ENCODE results near the gene MAP3K6.

Gene MAP3K6

DNA sequence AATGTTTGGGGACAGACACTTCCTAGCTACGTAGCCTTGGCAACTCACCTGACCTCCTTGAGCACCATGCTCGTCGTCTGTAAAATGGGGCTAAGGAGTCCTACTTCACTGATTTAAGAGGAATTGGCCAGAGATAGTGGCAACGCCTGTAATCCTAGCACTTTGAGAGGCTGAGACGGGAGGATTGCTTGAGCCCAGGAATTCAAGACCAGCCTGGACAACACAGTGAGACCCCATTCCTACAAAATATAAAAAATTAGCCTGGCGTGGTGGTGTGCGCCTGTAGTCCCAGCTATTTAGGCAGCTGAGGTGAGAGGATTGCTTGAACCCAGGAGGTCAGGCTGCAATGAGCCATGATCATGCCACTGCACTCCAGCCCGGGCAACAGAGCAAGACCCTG lies 20.4 kb downstream of the MAP3K6 start:
- Histone ChIP-seq H3K9me3 (ENCODE audit: control insufficient read depth, insufficient read depth, low read length) (no peaks in the 10 kb centered on the region), H3K4me1 (ENCODE audit: control insufficient read depth, insufficient read depth, low read length) (peaks cover 15% of the 10 kb centered on the region), H3K9ac (ENCODE audit: low read depth, low read length) (no peak overlapping the region), H3K4me3 (ENCODE audit: low read depth, low read length) (no peak overlapping the region), H3K36me3 (ENCODE audit: control insufficient read depth, insufficient read depth, low read length) (peaks cover 4% of the 10 kb centered on the region), H3K27me3 (ENCODE audit: control insufficient read depth, insufficient read depth, low read length) (peaks cover 6% of the 10 kb centered on the region)

- Histone ChIP-seq H3K9me3 (ENCODE audit: control insufficient read depth, insufficient read depth, low read length) (no peaks in the 10 kb centered on the region), H3K27me3 (ENCODE audit: control insufficient read depth, insufficient read depth, low read length) (peaks cover 3% of the 10 kb centered on the region), H3K9ac (ENCODE audit: low read depth, low read length) (no peak overlapping the region), H3K36me3 (ENCODE audit: control insufficient read depth, insufficient read depth, low read length) (peaks cover 4% of the 10 kb centered on the region), H3K4me3 (ENCODE audit: low read depth, low read length) (no peak overlapping the region), H3K4me1 (ENCODE audit: control insufficient read depth, insufficient read depth, low read length) (peaks cover 16% of the 10 kb centered on the region)
Measured at GRCh38 chr1:27345272-27345671, 21.5 kb downstream of the MAP3K6 start.

DNA sequence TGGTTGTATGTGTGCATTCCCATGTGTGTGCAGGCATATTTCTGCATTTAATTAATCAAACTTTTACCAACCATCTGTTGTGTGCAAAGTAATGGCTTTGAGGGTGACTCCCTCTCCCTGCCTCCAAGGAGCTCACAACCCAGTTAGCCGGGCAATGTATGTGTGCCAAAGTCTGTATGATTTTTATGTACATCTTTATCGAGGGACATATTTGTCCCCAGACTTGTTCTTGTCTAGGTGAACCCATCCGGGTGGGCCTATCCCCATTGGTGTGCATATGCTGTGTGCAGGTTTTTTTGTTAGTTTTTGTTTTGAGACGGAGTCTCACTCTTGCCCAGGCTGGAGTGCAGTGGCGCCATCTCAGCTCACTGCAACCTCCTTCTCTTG lies 23.1 kb downstream of the MAP3K6 start:
- Histone ChIP-seq H3K9me3 (ENCODE audit: control insufficient read depth, insufficient read depth, low read length) (no peaks in the 10 kb centered on the region), H3K27me3 (ENCODE audit: control insufficient read depth, insufficient read depth, low read length) (no peaks in the 10 kb centered on the region), H3K36me3 (ENCODE audit: control insufficient read depth, insufficient read depth, low read length) (peaks cover 4% of the 10 kb centered on the region), H3K4me3 (ENCODE audit: low read depth, low read length) (no peak overlapping the region), H3K9ac (ENCODE audit: low read depth, low read length) (no peak overlapping the region), H3K4me1 (ENCODE audit: control insufficient read depth, insufficient read depth, low read length) (peaks cover 13% of the 10 kb centered on the region)

GRCh38 chr1:27342778-27343638 lies 23.8 kb downstream of the MAP3K6 start:
- no peaks in the 10 kb centered on the region for H3K9me3 ChIP-seq (ENCODE audit: control insufficient read depth, insufficient read depth, low read length)
- peak overlapping the region; percentile 54 for H3K9ac ChIP-seq (ENCODE audit: low read depth, low read length)
- peak overlapping the region; percentile 54 for H3K4me3 ChIP-seq (ENCODE audit: low read depth, low read length)
- no peaks in the 10 kb centered on the region for H3K27me3 ChIP-seq (ENCODE audit: control insufficient read depth, insufficient read depth, low read length)
- H3K36me3 ChIP-seq (ENCODE audit: control insufficient read depth, insufficient read depth, low read length), result peaks cover 4% of the 10 kb centered on the region
- H3K4me1 ChIP-seq (ENCODE audit: control insufficient read depth, insufficient read depth, low read length), result peaks cover 13% of the 10 kb centered on the region

- Histone ChIP-seq H3K27me3 (ENCODE audit: control insufficient read depth, insufficient read depth, low read length) (no peaks in the 10 kb centered on the region), H3K4me1 (ENCODE audit: control insufficient read depth, insufficient read depth, low read length) (peaks cover 13% of the 10 kb centered on the region), H3K9ac (ENCODE audit: low read depth, low read length) (no peak overlapping the region), H3K9me3 (ENCODE audit: control insufficient read depth, insufficient read depth, low read length) (no peaks in the 10 kb centered on the region), H3K4me3 (ENCODE audit: low read depth, low read length) (peak overlapping the region; percentile 54), H3K36me3 (ENCODE audit: control insufficient read depth, insufficient read depth, low read length) (peaks cover 3% of the 10 kb centered on the region)
Measured at GRCh38 chr1:27342391-27342777, 24.4 kb downstream of the MAP3K6 start.

DNA sequence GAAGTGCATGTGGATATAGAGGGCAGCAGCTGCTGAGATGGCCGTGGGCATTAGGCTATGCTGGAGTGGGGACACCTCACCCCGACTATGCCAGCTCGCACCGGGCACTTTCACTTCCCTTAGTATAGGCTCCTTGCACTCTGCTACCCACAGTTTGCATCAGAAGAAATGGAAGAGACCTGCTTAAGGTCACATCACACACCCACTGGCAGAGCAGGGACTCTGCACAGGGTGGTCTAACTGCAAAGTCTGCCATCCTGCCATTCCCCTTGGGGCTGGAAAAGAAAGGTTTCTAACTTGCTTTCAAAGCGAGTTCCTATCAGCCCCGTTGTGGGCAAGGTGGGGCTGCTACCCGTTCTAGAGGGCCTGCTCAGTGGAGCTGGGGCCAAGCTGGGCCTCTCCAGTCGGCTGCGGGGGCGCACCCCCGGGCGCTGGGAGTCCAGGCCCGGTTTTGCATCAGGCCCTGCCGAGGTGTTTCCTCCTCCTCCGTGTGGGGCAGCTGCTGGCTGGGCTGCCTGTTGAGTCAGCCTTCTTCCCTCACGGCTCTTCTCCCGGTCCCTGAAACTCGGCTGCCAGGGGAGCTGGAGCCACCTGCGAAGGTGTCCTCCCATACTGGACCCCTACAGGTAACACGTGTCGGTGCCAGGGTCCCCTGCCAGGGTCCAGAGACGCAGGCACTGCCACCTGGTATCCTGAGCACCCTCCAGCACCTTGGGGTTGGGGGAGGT lies 25.1 kb downstream of the MAP3K6 start, which contains the start of gene SYTL1:
TSS of gene SYTL1 (plus strand) at position 498 of the 728 bp plus-strand sequence. CDS start 3,313 bp downstream, outside the sequence.
- no peak within 1 kb of the TSS for H3K9ac ChIP-seq (ENCODE audit: low read depth, low read length)
- no peaks in the 10 kb centered on the region for H3K27me3 ChIP-seq (ENCODE audit: control insufficient read depth, insufficient read depth, low read length)
- no peaks in the 10 kb centered on the region for H3K9me3 ChIP-seq (ENCODE audit: control insufficient read depth, insufficient read depth, low read length)
- peaks cover 2% of the 10 kb centered on the region for H3K36me3 ChIP-seq (ENCODE audit: control insufficient read depth, insufficient read depth, low read length)
- H3K4me3 ChIP-seq (ENCODE audit: low read depth, low read length), result peak within 1 kb of the TSS; percentile 54
- peaks cover 10% of the 10 kb centered on the region for H3K4me1 ChIP-seq (ENCODE audit: control insufficient read depth, insufficient read depth, low read length)

GRCh38 chr1:27339213-27339612 lies 27.5 kb downstream of the MAP3K6 start:
- Histone ChIP-seq H3K4me1 (ENCODE audit: control insufficient read depth, insufficient read depth, low read length) (peaks cover 10% of the 10 kb centered on the region), H3K27me3 (ENCODE audit: control insufficient read depth, insufficient read depth, low read length) (no peaks in the 10 kb centered on the region), H3K9me3 (ENCODE audit: control insufficient read depth, insufficient read depth, low read length) (no peaks in the 10 kb centered on the region), H3K4me3 (ENCODE audit: low read depth, low read length) (no peak overlapping the region), H3K9ac (ENCODE audit: low read depth, low read length) (peak overlapping the region; percentile 24), H3K36me3 (ENCODE audit: control insufficient read depth, insufficient read depth, low read length) (peaks cover 20% of the 10 kb centered on the region)

DNA sequence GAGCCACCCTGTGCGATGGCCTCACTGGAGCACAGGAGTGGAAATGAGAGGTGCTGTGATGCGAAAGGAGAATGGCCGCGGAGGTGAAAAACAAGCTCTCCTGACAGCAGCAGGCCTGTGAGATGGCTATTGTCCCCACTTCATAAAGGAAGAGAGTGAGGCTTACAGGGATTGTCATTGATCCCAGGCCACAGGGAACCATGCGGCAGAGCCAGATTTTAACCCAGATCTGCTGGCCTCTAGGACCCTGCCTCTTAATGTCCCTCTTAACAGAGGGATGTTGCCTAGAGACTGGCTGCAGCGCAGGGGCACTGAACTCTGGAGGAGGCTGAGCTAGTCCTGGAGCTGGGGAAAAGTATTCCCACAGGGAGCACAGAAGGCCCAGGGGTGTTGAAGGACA lies 28.0 kb downstream of the MAP3K6 start:
- H3K9me3 ChIP-seq (ENCODE audit: control insufficient read depth, insufficient read depth, low read length), result no peaks in the 10 kb centered on the region
- peaks cover 24% of the 10 kb centered on the region for H3K36me3 ChIP-seq (ENCODE audit: control insufficient read depth, insufficient read depth, low read length)
- H3K27me3 ChIP-seq (ENCODE audit: control insufficient read depth, insufficient read depth, low read length), result no peaks in the 10 kb centered on the region
- no peak overlapping the region for H3K4me3 ChIP-seq (ENCODE audit: low read depth, low read length)
- H3K4me1 ChIP-seq (ENCODE audit: control insufficient read depth, insufficient read depth, low read length), result peaks cover 10% of the 10 kb centered on the region
- H3K9ac ChIP-seq (ENCODE audit: low read depth, low read length), result no peak overlapping the region

- H3K36me3 ChIP-seq (ENCODE audit: control insufficient read depth, insufficient read depth, low read length), result peaks cover 34% of the 10 kb centered on the region
Measured at GRCh38 chr1:27336756-27337155, 30.0 kb downstream of the MAP3K6 start.

GRCh38 chr1:27335506-27336422 lies 31.0 kb downstream of the MAP3K6 start:
- no peaks in the 10 kb centered on the region for H3K9me3 ChIP-seq (ENCODE audit: control insufficient read depth, insufficient read depth, low read length)
- no peak overlapping the region for H3K4me3 ChIP-seq (ENCODE audit: low read depth, low read length)
- H3K9ac ChIP-seq (ENCODE audit: low read depth, low read length), result no peak overlapping the region
- H3K4me1 ChIP-seq (ENCODE audit: control insufficient read depth, insufficient read depth, low read length), result no peaks in the 10 kb centered on the region
- peaks cover 34% of the 10 kb centered on the region for H3K36me3 ChIP-seq (ENCODE audit: control insufficient read depth, insufficient read depth, low read length)
- H3K27me3 ChIP-seq (ENCODE audit: control insufficient read depth, insufficient read depth, low read length), result no peaks in the 10 kb centered on the region

More at GRCh38 chr1:27336756-27337155, 30.0 kb downstream of the MAP3K6 start:
- Histone ChIP-seq H3K9ac (ENCODE audit: low read depth, low read length) (no peak overlapping the region), H3K4me1 (ENCODE audit: control insufficient read depth, insufficient read depth, low read length) (peaks cover 4% of the 10 kb centered on the region), H3K4me3 (ENCODE audit: low read depth, low read length) (no peak overlapping the region), H3K27me3 (ENCODE audit: control insufficient read depth, insufficient read depth, low read length) (no peaks in the 10 kb centered on the region), H3K9me3 (ENCODE audit: control insufficient read depth, insufficient read depth, low read length) (no peaks in the 10 kb centered on the region)

- H3K9ac ChIP-seq (ENCODE audit: low read depth, low read length), result no peak overlapping the region
Measured at GRCh38 chr1:27333717-27334279, 33.0 kb downstream of the MAP3K6 start.

More at GRCh38 chr1:27333717-27334279, 33.0 kb downstream of the MAP3K6 start:
- H3K9me3 ChIP-seq (ENCODE audit: control insufficient read depth, insufficient read depth, low read length), result no peaks in the 10 kb centered on the region
- no peak overlapping the region for H3K4me3 ChIP-seq (ENCODE audit: low read depth, low read length)
- peaks cover 34% of the 10 kb centered on the region for H3K36me3 ChIP-seq (ENCODE audit: control insufficient read depth, insufficient read depth, low read length)
- no peaks in the 10 kb centered on the region for H3K4me1 ChIP-seq (ENCODE audit: control insufficient read depth, insufficient read depth, low read length)
- no peaks in the 10 kb centered on the region for H3K27me3 ChIP-seq (ENCODE audit: control insufficient read depth, insufficient read depth, low read length)
